ENCODE results near the gene CADPS.

Gene CADPS

DNA sequence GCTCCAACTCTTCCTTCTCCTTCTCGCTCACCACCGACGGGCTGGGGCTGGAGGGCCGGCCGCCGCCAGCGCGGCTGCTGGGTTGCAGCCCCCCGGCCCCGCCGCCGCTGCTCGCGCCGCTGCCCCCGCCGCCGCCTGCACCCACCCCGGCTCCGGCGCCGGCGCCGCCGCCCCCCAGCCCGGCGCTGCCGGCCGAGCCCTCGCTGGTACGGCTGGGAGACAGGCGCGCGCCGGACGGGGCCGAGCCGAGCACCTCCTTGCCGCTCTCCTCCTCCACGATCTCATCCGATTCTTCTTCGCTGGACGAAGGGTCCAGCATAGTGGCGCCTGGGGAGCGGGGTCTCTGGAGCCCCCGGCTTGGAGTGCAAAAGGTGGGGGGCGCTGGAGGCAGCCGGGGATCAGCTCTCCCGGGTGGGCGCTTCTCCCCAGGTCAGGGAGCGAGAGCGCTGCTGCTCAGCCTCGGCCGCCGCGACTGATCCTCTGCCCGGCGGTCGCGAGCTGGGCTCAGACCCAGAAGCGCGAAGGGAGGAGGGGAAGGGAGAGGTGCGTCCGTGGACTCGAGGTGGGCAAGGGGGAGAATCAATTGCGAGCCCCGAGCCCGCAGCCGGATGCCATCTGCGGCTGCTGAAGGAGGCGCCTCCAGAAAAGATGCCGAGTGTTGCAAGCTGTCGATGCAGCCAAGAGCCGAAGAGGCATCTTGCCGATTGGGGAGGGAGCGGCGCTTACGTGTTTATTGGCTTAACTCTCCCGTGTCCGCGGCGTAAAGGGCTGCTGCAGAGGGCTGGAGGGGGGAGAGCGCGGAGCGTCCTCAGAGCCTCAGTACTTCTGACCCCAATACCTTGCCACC, at the start of gene CADPS:
Gene CADPS (minus strand): TSS at position 706 of the 847 bp plus-strand sequence. CDS start 387 bp downstream, at position 319.
- no peak for DNase-seq (ENCODE audit: low read depth)

DNA sequence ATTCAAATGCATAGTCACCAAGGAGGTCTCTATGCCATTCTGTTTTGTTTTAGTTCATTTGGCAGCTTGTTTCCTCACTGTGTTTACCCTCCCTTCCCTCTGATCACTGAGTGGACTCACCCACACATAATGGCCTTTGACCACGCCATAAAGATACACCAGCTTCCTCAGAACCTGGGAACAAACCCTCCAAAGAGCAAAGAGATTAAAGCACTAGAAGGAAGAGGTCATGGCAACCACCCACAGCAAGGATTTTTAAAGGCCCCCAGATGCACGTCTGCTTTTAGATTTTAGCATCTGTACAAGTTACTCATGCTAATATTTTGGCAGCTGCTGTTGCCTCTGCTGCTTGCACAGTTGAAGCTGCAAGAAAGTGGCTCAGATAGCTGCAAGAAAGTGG, 47.9 kb upstream of the CADPS start:
- no peak for DNase-seq (ENCODE audit: low read depth)

DNA sequence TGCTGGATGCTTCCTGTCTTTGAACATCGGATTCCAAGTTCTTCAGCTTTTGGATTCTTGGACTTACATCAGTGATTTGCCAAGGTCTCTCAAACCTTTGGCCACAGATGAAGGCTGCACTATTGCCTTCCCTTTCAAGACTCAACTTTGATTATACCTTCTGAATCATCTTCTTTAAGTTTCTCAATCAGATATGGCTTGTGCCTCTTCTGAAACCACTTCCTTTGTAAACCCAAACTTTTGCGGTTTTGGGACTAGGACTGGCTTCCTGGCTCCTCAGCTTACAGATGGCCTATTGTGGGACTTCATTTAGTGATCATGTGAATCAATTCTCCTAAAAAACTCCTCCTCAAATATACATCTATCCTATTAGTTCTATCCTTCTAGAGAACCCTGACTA, 47.1 kb upstream of the CADPS start:
- no peak for DNase-seq (ENCODE audit: low read depth)

DNA sequence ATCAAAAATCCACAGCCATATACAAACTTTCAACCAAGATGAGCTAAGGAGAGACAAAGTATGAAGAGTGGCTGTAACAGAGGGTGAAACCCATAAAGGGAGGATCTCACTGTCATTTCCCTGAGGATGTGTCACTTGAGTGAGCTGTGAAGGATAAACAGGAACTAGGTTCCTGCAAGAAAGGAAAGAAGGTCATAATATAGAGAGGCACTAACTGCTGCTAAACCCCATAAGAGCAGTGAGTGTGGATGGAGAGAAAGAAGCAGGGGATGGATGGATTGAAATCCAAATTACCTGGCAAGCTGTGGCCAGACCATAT, 45.2 kb upstream of the CADPS start:
- no peak for DNase-seq (ENCODE audit: low read depth)

DNA sequence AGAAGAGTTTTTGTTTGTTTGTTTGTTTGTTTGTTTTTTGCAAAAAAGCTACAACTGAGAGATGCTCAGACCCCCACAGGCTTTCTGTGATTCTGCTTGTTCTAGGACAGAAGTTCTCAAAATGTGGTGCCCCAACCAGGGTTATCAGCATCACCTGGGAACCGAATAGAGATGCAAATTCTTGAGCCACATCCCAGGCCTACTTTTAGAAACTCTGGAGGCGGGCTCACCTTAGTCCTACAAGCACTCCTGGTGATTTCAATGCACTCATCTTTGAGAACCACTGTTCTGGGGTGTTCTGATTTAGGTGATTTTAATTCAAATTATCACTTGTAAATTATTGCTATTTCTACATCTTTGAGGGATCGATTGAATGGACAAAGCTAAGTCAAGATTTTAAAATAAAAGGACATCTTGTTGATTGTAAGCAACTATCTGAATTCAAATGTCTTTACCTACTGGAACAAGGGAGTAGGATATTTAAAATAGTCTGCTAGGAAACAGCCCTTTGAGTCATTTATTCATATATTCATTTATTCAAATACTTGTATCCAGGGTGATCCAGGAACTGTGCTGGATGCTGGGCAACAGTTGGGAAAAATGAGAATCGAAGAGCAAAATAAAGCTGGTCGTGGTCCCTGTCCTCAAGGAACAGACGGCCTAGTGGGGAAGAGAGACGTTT, 44.7 kb upstream of the CADPS start:
- no peak for DNase-seq (ENCODE audit: low read depth)

DNA sequence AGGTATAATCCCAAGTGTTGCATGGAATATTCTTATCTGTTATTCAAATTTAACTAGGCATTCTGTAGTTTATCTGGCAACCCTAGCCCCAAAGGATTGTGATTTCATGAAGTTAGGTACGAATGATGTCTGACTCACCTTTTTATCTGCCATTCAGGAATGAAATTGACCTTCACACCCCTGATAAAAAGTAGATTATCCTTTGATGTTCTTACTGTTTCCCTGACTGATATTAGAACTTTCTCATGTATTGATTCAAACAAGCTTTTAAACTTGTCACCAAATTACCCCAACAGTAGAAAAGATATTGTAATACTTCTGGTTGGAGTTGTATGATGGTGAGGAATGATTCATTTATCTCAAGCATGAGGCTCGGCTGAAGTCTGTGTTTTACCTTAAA, 43.6 kb upstream of the CADPS start:
- no peak for DNase-seq (ENCODE audit: low read depth)

DNA sequence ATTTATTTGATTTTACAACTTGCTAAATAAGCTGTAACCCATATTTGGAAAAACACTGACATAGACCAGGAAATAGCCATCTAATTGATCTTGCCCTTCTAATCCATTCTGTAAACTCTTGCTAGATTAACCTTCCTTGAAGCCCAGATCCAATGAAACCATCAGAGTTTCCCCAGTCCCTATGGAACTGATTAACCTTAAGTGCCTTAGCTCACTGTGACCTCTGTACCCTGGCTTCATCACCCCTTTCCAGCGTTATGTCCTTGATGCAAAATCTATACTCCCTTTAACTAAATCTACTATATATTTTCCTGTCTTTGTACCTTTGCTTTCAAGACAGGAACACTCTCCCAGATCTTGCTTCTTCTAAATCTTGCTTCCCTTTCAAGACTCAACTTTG, 42.9 kb upstream of the CADPS start:
- DNase-seq (ENCODE audit: low read depth), result no peak

DNA sequence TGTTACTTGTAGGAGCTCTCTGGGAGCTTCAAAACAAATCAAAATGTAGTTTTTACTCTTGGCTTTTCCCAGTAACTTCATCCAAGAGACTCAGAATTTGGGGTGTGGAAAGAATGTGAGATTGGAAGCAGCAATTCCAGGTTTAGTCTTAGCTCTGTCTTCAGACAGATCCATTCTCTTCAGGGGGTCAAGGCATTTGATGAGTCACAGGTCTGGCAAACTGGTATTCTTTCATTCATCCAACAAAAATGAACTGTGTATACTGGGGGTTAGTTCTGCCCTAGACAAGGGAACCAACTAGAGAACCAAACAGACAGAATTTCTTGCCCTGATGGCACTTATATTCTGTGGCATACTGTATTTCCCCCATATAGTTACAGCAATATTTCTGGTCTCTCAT, 36.3 kb upstream of the CADPS start:
- no peak for DNase-seq (ENCODE audit: low read depth)

DNA sequence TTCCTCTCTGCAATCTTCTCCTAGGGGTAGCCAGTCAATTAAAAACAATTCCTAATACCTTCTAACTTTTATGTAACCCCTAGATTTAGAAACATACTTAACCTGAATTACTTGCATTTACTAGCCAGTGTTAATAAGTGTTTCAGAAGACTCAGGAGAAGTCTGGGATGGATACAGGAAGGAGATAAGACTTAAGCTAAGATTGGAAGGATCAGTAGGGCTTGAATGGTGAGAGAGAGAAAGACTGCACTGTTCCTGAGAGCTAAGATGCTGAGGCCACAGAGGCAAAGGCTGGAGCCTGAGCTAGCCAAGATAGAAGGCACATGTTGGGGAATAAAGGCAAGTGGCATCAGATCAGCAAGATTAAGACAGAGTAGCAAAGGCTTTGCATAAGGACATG, 30.1 kb upstream of the CADPS start:
- DNase-seq (ENCODE audit: low read depth), result no peak

DNA sequence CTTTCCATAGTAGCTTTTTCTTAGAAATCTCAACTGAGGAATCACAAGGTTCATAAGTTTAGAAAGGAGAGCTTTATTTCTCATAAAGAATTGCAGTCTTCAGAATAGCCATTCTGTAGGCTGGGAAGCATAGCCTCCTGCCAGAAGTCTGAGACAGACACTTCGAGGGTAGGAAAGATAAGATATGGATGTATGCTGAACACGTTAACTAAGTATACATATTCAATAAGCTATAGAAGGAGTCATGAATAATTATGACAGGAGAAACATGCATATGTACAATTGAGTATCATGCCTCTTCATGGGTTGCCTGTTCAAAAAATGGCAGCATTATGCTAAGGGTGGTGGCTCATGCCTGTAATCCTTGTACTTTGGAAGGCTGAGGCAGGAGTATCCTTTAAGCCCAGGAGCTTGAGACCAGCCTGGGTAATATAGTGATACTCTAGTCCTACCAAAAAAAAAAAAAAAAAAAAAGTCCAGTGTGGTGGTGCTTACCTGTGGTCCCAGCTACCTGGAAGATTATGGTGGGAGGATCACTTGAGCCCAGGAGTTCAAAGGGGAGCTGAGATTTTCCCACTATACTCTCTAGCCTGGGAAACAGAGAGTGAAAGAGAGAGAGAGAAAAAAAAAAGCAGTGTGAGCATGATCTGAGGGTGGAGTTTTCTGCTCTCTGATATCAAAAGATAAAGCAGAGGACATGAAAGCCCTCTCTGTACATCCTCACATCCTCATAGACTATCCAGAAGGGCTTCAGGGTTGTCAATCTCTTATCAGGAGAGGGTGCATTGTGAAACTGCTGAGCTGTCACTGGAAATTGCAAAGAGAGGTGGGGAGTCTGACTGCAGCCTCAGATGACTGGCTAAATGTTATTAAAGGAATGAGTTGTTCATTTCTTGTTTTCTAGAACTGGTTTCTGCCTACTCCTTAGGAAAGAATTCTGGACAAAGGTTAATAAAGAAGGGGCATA, 23.6 kb upstream of the CADPS start:
- DNase-seq (ENCODE audit: low read depth), result no peak

DNA sequence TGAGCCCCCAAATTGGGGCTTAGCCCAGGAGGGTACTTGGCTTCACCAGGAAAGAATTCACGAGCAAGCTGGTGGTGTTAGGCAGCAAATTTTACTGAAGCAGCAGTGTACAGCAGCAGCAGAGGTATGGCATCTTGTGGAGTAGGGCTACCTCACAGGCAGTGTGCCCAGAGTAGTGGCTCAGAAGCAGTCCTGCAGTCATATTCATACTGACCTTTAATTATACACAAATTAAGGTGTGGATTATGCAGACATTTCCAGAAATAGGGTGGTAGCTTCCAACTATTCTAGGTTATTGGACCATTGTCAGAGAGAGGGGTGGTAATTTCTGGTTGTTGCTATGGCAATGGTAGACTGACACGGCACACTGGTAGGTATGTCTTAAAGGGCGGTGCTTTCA, 20.7 kb upstream of the CADPS start:
- no peak for DNase-seq (ENCODE audit: low read depth)

DNA sequence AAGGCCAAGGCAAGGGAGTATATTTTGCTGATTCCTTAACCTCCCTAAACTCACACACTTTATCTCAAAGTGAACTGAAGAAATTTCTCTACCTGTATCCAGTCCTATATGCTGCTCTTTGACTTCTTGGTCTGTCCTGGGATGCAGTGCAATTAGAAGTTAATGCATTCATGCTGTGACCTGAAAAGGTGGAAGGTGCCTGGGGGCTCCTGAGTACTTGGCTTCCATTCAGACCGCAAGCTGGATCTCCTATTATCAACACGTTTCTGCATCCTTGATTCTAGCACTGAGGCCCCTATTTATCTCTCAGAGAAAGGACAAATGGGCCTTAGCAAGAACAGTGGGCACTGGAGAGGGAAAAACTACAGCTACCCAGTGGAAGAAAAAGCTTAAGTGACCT, 17.7 kb upstream of the CADPS start:
- DNase-seq (ENCODE audit: low read depth), result no peak

DNA sequence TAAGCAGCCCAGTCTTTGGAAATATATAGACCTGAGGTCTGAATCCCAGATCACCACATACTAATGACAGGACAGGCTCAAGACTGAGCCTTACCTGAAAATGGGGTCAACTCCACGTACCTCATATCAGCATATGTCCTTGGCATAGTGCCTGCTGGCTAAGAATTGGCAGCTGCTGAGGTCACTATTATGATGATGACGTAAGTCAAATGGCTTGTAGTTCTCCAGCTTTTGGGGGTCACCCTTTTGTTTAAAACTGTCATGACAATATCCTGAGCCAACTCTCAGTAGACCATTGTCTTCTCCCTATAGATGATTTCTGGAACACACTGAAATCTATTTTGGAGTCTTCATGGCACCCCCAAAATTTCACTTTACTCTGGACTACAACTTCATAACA, 16.8 kb upstream of the CADPS start:
- no peak for DNase-seq (ENCODE audit: low read depth)

DNA sequence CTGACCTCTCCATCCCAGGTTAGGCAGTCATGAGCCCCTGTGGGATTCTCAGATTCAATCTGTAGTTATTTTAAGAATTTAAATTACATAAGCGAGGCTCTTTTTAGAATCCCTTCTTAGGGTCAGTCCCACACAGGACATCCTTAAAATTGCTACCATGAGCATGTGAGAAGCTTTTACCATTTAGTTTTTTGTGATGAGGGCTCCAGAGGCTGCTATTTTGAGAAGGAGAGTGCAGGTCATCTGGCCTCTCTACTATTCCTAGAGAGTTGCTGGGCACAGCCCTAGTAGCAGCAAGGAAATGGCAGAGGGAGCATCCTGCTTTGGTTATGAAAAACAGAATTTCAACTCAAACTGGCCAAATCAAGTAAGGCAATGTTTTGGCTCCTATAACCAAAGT, 13.6 kb upstream of the CADPS start:
- no peak for DNase-seq (ENCODE audit: low read depth)

DNA sequence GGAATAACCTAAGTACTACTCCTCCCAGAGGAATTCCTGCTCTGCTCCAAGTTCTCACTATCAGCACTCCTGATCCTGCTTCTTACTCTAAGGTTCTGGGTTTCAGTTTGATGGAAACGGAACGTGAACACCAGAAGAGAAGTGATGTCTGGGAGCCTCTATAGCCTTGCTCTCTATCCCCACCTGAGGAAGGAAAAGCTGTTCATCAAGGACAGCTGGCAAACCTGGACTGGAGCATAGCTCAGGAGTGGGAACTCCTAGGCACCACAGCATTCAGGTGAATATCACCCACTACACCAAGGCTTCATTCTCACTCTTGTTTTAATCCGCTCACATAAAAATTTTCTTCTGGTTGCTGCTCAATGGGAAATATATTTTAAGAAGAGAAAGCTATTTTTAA, 13.0 kb upstream of the CADPS start:
- DNase-seq (ENCODE audit: low read depth), result no peak

DNA sequence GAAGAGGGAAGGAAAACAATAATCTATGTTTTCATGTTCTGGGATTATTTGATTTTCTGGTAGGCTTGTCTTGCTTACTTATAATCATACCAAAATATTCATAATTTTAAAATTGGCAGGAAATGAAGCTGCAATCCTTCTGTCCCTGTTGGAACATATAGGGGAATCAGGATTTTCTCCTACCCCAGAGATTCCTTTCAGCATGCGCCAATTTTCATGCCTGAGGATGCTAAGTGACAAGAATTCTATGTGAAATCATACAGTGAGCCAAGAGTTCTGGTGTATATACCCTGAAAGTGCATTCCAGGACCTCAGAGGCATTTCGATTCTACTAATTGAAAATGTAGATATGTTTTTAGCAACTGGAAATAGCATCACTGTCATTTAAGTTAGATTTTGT, 9.9 kb upstream of the CADPS start:
- DNase-seq (ENCODE audit: low read depth), result no peak

DNA sequence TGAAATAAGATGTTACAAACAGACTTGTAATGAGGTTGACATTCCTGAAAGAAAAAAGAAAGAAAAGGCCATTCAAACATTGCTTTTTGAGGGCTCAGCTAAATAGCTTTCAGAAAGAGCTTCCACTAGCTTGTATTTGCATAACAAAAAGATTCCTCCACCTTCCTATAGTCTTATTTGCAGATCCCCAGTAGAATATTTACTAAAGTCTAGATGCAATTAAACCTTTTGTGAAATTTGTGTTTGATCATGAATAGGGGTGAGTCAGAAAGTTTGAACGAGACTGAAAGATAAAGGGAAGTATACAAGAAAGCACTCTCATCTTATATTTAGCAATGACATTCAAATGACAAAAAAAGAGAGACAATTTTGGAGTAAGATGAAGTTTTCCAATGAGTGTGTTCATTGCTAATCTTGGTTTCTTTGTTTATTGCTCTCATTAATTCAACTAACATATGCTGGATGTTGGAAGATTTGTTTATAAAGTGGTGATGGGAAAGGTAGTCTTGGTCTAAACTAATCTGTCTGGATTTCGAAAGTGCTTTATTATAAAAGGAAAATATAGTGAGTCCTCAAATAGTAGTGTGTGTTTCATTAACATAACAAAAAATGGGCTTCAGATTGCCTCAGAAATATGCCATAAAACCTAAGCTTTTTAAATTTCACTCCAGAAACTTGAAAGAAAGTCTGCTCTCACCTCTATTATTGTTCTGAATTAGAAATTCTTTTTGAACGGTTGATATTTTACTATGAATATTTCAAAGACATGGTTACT, 9.1 kb upstream of the CADPS start:
- DNase-seq (ENCODE audit: low read depth), result no peak

DNA sequence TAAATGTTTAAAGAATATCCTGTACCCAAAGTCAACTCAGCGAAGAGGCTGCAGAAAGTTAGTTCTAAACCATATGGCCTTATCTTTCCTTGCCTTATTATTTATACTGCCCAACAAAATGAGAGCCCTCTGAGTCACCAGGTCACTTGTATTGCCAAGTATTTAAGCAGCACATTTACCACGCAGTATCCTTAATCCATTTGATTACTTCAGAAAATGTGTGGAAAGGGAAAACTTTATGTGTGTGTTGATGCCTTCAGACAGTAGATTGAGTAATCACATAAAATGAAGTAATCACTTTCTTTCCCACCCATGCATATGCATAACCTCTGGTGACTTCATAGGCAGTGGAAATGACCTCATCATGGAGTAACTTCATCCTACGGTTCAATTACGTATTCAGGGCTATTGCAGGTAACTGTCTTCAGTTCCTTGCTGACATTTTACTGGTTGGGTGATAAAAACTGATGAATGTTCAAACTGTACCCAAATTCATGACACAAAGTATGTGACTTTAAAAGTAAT, 7.5 kb upstream of the CADPS start:
- no peak for DNase-seq (ENCODE audit: low read depth)

DNA sequence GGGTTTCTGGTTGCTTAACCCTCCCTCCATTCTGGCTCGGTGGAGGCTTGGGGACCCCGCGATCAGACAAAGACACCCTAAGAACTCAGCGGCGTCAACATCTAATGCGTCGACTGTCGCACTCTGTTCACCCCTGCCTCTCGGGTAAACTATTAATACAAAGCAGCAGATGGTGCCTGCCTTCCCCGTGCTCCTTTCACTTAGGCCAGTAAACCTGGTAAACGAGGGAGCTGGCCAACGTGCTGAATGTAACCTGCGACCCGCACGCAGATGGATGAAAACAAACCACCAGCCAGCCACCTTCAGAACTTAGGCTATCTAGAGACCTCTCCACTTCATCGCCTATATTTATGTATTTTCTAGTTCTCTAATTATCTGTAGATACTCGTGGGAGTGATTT, 848 bp upstream of the CADPS start:
- DNase-seq (ENCODE audit: low read depth), result no peak

DNA sequence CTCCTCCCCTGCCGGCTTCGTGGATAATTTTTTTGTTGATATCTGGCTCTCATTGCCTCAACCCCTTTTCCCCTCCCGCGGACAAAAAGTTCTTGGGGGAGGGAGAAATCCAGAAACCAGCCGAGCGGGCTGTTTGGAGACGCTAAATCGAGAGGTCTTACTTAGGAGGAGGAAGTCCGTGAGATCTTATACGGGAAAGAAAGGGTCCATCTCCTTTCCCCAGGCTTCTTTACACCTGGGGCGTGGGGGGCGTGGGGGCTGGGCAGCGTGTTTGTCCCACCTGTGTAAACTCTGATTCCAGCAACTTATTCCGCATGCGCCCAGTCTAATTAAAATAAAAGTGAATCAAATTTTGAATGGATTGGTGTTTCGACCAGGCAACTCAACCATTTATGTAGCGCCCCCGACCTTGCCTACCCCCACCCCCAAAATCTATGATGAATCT, 364 bp upstream of the CADPS start:
- DNase-seq (ENCODE audit: low read depth), result no peak

Data from stimulated activated CD8-positive, alpha-beta memory T cell treated with anti-CD3 and anti-CD28 coated beads, Interleukin-12 subunit alpha, Interleukin-12 subunit beta, amount 100 ng/mL, for 4 hours (primary cell).